Transverse colon (tissue), 4 donors: ENCODE measurements around the gene RELN. TPM values are rescaled to one million over a fixed set of nuclear protein-coding genes. Genes with fewer than 3 reads are reported as not detected.

Experiments
- DNase-seq: peaks from one replicate; pipeline ENCODE4 v3.0.0-alpha.2; 2019
- H3K27ac ChIP-seq, 4 donors: fragments of 200-600 bp; sonication (generic); 2 replicates each; pipeline ENCODE4 v1.5.1; 2016 to 2018; ENCODE audit warnings: inconsistent platforms in 4 of 4
- H3K27me3 ChIP-seq: fragments of 200-600 bp; sonication (generic); 2 replicates; pipeline ENCODE4 v1.5.1; 2017; ENCODE audit warnings: inconsistent platforms
- H3K36me3 ChIP-seq, 4 donors: fragments of 200-600 bp; sonication (generic); 2 replicates each; pipeline ENCODE4 v1.5.1; 2017 to 2019; ENCODE audit warnings: inconsistent platforms in 4 of 4
- H3K4me1 ChIP-seq, 4 donors: fragments of 200-600 bp; sonication (generic); 2 replicates each; pipeline ENCODE4 v1.5.1; 2017 to 2020; ENCODE audit warnings: inconsistent platforms in 4 of 4
- H3K4me3 ChIP-seq, 4 donors: fragments of 200-600 bp; sonication (generic); 1 replicate in 1 of 4; 2 replicates in 3 of 4; pipeline versions ENCODE4 v1.5.1 to v1.6.1; 2017 to 2019; ENCODE audit warnings: inconsistent platforms in 4 of 4
- H3K9me3 ChIP-seq, 2 donors: fragments of 200-600 bp; sonication (generic); 2 replicates each; pipeline ENCODE4 v1.5.1; 2017 to 2019; ENCODE audit warnings: inconsistent platforms in 2 of 2
- EP300 ChIP-seq: sonication (generic); formaldehyde crosslinking; IDR thresholded peaks from one replicate; pipeline ENCODE4 v1.6.1; 2017; ENCODE audit warnings: antibody characterized with exemption, low read depth
- POLR2A ChIP-seq: fragments of 450-650 bp; IDR thresholded peaks from one replicate; pipeline ENCODE4 v1.6.1; 2016; ENCODE audit warnings: antibody characterized with exemption, mild to moderate bottlenecking, moderate library complexity
- POLR2AphosphoS5 ChIP-seq, 3 donors: sonication (generic); formaldehyde crosslinking; IDR thresholded peaks; one replicate each; pipeline ENCODE4 v1.6.1; 2016; ENCODE audit warnings: antibody characterized with exemption in 3 of 3
- WGBS, 2 donors: methylation state at CpG; one replicate each; pipeline ENCODE4 v1.1.5; 2018; ENCODE audit warnings: low coverage in 1 of 2; 5-methylcytosine and 5-hydroxymethylcytosine counted together
- in situ Hi-C, 4 donors: fragments of 200-750 bp; cut with MboI; loops; one replicate each; pipeline versions ENCODE4 v1.15.0 to v1.15.1; 2017; ENCODE audit warnings: low sequenced_read_pairs in 3 of 4, low pct_ligation_motif_present in 1 of 4, low pct_unique_long_range_greater_than_20kb in 1 of 4
- intact Hi-C: fragments of 100-400 bp; cut with DNase I; formaldehyde crosslinking; loops from one replicate; pipeline ENCODE4 v1.15.1; 2023; ENCODE audit warnings: low total_unique reads
- total RNA-seq, 4 donors: library from RNA; depleted of rRNA; stranded (reverse); fragments of >200 nt; gene quantifications; one replicate each; pipeline ENCODE4 v1.1.0, GENCODE V29; 2016
- TF ChIP-seq, protein P1 (sequence below), 5 experiments: fragments of 200-600 bp in 3 of 5; fragments of 450-650 bp in 2 of 5; sonication (generic) in 3 of 5; IDR thresholded peaks; 1 replicate in 2 of 5; 2 replicates in 3 of 5; pipeline ENCODE4 v1.5.1; 2016 to 2017; ENCODE audit warnings: antibody characterized with exemption in 5 of 5, inconsistent platforms in 3 of 5, mild to moderate bottlenecking in 2 of 5, moderate library complexity in 1 of 5

Gene RELN
- total RNA-seq, 4 donors from 2014 or later, result 1.00 to 2.7 (median 1.5) TPM; not detected in 1

DNA sequence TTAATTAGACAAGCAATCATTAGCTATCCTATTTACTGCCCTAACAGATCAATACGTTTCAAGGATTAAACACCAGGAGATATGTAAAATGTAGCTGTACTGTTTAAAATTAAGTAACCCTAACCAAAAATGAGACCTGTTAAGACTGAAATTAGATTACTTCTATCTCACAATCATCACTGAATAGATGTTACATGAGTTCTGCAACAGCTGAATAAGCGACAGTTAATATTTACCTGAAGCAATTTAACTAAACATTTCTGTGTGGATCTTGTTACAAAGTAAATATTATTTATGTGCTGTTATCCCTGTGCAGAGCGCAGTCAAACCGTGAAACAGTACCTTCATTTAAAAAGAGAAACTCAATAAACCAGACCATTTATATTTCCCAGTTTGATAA, 122.5 kb downstream of the RELN start:
- no peaks in the 10 kb centered on the region for H3K36me3 ChIP-seq
- no peak for DNase-seq
- no peaks in the 10 kb centered on the region for H3K4me1 ChIP-seq
- H3K9me3 ChIP-seq, result no peaks in the 10 kb centered on the region
- in situ Hi-C loops (no loop called here), intact Hi-C loops (no loop called here)
- 36 to 48% methylated on average over 4 of the region's 4 CpGs for WGBS, 2 donors
- no peak overlapping the region for H3K27ac ChIP-seq
- no peak overlapping the region for H3K4me3 ChIP-seq
- TF ChIP-seq POLR2A (no peak), EP300 (no peak), POLR2AphosphoS5 (IDR thresholded peaks at IDR 0.05) (no peak)
- TF ChIP-seq, protein P1, sequence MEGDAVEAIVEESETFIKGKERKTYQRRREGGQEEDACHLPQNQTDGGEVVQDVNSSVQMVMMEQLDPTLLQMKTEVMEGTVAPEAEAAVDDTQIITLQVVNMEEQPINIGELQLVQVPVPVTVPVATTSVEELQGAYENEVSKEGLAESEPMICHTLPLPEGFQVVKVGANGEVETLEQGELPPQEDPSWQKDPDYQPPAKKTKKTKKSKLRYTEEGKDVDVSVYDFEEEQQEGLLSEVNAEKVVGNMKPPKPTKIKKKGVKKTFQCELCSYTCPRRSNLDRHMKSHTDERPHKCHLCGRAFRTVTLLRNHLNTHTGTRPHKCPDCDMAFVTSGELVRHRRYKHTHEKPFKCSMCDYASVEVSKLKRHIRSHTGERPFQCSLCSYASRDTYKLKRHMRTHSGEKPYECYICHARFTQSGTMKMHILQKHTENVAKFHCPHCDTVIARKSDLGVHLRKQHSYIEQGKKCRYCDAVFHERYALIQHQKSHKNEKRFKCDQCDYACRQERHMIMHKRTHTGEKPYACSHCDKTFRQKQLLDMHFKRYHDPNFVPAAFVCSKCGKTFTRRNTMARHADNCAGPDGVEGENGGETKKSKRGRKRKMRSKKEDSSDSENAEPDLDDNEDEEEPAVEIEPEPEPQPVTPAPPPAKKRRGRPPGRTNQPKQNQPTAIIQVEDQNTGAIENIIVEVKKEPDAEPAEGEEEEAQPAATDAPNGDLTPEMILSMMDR (IDR thresholded peaks at IDR 0.05), result no peak
- H3K27me3 ChIP-seq, result no peaks in the 10 kb centered on the region

DNA sequence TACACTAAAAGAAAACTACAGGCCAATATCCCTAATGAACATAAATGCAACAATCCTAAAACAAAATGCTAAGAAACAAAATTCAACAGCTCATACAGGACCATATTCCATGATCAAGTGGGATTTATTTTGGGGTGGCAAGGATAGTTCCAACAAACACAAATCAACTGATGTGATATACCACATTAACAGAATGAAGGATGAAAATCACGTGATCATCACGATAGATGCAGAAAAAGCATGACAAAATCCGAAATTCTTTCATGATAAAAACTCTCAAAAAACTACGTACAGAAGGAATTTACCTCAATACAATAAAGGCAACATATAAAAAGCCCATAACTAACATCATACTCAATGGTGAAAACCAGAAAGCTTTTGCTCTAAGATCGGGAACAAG, 124.0 kb downstream of the RELN start:
- TF ChIP-seq, protein P1 (IDR thresholded peaks at IDR 0.05), result no peak

DNA sequence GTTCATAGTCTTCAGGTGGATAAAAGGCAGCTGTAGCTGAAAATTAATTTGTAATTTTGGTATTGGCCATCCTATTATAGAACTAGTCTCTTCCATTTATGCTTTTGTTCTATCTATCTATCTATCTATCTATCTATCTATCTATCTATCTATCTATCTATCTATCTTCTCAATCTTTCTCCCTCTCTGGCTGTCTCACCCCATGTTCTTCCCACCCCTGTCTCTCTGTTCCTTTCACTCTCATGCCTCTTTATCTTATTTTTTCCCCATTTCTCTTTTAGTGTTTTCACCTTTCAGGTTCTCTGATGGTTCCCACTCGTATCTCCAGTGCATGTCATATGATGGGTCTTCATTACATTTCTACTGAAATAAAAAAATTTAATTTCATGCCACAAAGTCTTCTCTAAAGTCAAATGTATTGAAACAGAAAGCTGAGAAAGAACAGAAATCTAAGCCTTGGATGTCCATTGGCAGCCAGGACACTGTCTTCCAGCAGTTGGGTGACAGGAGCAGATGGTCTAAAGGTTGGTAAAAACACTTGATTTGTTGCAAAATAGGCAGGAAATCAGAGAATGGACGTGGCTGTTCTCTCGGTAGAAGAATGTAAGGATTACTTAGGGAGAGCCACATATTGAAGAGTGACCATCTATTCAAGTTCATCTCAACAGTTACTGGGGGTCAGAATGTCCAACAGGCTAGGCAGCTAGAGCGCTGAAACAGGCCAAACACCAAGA, 127.0 kb downstream of the RELN start:
- H3K36me3 ChIP-seq, result no peaks in the 10 kb centered on the region
- H3K27ac ChIP-seq, result no peak overlapping the region
- H3K9me3 ChIP-seq, result no peaks in the 10 kb centered on the region
- TF ChIP-seq POLR2A (no peak), POLR2AphosphoS5 (IDR thresholded peaks at IDR 0.05) (no peak), EP300 (no peak)
- TF ChIP-seq, protein P1 (IDR thresholded peaks at IDR 0.05), result no peak
- H3K4me1 ChIP-seq, result no peaks in the 10 kb centered on the region
- H3K4me3 ChIP-seq, result no peak overlapping the region
- in situ Hi-C loops, result no loop called here
- intact Hi-C loops, result no loop called here
- WGBS, 2 donors, result 64 to 65% methylated on average over 4 of the region's 4 CpGs
- DNase-seq, result no peak
- H3K27me3 ChIP-seq, result no peaks in the 10 kb centered on the region

More for the DNA sequence above, 124.0 kb downstream of the RELN start:
- no peaks in the 10 kb centered on the region for H3K4me1 ChIP-seq
- H3K9me3 ChIP-seq, result no peaks in the 10 kb centered on the region
- DNase-seq, result no peak
- intact Hi-C loops (no loop called here), in situ Hi-C loops (no loop called here)
- H3K36me3 ChIP-seq, result no peaks in the 10 kb centered on the region
- WGBS, 2 donors, result 79 to 85% methylated on average over 5 of the region's 5 CpGs
- H3K27me3 ChIP-seq, result no peaks in the 10 kb centered on the region
- no peak overlapping the region for H3K4me3 ChIP-seq
- H3K27ac ChIP-seq, result no peak overlapping the region

DNA sequence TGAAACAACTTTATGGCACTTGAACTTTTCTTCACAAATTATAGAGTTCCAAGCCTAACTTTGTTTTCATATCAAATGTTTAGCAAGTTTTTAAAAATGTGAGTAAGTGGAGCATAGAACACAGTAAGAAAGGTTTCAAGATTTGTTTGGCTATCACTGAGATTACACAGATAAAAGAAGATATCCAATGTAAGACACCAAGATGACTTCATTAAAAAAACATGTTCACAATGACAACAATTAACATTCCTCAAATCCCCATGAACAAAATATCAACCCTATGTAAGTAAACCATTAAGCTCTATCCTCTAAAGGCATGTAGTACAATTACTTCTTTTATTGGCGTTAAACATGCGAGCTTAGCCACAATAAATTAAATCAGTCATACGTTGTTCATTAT, 129.7 kb downstream of the RELN start:
- Histone ChIP-seq H3K9me3 (no peaks in the 10 kb centered on the region), H3K4me1 (no peaks in the 10 kb centered on the region), H3K36me3 (no peaks in the 10 kb centered on the region), H3K27me3 (no peaks in the 10 kb centered on the region), H3K4me3 (no peak overlapping the region), H3K27ac (no peak overlapping the region)
- TF ChIP-seq EP300 (no peak), POLR2AphosphoS5 (IDR thresholded peaks at IDR 0.05) (no peak), POLR2A (no peak)
- TF ChIP-seq, protein P1 (IDR thresholded peaks at IDR 0.05), result no peak
- no peak for DNase-seq
- in situ Hi-C loops, result no loop called here
- intact Hi-C loops, result no loop called here
- WGBS, 2 donors, result 44 to 75% methylated on average over 3 of the region's 3 CpGs
